GM03348 (cell line): ENCODE measurements around the gene TXNIP.
"Not testable (repeated sequence)": the region's sequence is repeated elsewhere in the genome, so short reads cannot be mapped to it uniquely, and the experiment has no call there.

ENCODE experiments used
- DNase-seq: peaks from one replicate; pipeline ENCODE4 v3.0.0; 2012; ENCODE audit warnings: low spot score

Gene TXNIP, protein sequence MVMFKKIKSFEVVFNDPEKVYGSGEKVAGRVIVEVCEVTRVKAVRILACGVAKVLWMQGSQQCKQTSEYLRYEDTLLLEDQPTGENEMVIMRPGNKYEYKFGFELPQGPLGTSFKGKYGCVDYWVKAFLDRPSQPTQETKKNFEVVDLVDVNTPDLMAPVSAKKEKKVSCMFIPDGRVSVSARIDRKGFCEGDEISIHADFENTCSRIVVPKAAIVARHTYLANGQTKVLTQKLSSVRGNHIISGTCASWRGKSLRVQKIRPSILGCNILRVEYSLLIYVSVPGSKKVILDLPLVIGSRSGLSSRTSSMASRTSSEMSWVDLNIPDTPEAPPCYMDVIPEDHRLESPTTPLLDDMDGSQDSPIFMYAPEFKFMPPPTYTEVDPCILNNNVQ

DNA sequence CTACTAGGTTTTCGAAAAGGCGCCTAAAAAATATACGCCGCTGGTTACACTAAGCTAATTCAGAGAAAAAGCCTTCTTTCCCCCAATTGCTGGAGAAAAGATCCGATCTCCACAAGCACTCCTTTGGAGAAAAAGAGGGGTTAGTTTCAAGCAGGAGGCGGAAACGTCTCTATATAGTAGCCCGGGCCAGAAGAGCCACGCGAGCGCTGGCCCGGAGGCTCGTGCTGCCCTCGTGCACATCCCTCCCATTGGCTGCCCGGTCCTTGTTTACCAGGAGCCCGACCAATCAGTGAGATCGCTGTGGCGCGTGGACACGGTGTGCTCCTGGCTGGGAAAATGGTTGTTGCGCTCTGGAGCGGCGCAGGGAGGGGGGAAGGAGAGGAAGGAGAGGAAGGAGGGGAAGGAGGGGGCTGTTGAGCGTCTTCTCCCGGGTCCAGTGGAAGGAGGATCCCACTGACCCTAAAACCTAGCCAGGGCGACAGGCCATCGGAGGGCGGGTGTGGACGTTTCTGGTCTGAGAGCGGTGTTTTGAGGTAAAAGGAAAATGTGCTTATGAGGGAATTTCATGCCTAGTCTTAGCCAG, at the start of gene TXNIP:
Gene TXNIP (minus strand): TSS at position 147 of the 583 bp plus-strand sequence. CDS start 313 bp downstream, outside the sequence.
- peak; percentile 99 for DNase-seq

DNA sequence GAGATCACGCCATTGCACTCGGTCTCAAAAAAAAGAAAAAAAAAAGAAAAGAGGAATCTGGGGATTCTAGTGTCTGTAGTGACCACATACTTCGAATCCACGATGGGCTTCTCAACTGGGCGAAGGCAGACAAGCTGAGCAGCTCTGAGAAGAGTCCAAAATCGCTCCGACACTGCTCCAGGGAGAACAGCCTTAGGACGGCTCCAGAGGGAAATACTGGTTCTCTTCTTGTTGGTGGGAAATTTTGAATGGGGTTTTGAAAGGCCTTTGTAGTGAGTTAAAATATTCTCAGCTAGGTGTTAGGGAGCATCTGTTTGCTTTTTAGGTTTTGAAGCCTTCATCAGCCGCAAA, 43.4 kb upstream of the TXNIP start:
- no peak for DNase-seq

DNA sequence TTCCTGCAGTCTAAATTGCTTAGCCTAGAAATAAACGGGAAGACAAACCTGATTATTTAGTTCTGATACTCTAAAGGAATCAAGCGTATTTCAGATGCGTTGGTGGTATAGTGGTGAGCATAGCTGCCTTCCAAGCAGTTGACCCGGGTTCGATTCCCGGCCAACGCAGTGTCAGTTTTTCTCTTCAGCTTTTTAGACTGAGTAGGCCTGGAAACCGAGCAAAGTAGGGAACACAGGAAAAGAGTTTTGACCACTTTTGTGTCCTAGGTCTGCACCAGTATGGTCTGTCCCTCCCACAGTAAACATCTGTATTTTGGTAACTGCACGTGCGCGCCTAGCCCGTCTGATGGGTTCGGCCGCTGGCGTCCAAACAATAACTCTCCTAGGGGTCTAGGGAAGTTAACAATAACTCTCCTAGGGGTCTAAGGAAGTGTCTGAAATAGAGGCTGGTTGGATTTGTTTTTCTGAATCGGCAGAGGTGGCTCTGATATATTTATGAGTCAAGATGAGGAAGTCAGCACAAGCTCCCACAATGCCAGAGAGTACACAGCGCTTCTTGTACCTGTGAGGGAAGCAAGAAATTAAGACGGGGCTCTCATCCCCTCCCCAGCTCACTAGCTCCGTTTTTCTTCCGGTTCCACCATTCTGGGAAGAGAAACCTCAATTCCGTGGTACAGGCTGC, 40.7 kb upstream of the TXNIP start:
- DNase-seq: peak; percentile 62

DNA sequence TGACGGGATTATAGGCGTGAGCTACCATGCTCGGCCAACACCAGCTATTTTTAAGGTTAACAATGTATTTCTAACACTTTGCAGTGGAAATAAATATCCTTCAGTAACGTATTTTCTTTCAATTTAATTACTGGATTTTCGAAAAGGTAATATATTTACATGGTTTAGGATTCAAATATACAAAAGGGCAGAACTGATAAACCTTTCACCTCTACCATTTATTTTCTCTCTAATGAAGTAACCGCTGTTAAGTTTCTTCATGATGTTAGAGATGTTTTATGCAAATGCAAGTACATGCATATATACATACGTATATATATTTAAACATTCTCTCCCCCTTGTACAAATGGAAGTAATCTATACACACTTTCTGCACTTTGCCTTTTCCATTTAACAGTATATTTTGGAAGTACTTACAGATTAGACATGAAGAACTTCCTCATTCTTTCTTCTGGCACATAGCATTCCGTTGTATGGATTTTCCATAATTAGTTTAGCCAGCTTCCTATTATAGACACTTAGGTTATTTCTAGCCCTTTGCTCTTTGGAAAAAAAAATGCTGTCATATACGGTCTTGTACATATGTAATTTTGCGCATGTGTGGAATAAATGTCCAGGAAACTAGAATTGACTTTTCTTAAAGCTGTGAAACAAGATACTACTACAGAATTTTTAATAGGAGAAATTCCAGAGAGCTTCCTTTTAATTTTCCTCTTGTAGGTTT, 40.0 kb upstream of the TXNIP start:
- DNase-seq: no peak

DNA sequence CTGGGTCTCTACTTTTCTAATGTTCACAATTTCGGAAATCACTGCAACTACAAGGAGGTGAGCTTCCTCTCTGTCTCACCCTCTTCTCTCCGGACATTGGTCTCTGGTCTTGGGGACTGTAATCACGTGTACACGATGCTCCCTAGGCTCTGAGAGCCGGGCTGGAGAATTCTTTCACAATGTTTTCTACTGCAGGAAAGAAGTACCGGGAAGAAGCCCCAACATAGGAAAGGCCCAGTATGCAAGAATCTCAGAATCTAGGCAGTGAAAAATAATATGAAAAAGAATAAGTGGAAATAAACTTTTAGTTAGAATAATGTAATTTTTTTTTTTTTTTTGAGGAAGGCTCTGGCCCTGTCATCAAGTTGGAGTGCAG, 38.7 kb upstream of the TXNIP start:
- peak; percentile 28 for DNase-seq

DNA sequence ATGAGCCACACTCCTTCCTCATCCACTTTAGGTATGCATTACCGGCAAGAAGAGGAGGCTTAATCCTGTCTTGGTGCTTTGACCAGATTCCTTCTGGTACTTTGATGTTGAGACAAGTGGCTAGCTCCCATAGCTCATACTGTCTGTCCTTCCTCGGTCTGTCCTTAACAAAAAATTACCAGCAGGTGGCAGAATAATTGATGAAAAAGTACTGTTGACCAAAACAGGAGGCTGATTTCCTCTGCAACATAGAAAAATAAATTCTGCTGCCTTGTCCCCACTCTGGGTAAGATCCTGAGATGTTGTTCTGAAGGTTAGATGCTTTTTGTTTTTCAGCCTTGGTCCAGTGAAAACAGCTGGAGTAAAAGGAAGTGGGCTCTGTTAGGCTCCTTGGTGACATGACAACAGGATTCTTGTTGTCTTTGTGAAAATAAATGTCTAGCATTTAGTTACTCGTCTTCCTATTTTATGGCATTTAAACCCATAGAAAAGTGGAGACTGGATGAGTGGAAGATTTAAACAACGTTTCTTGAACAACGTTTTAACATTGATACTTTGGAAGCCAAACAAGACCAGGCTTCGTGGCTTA, 36.3 kb upstream of the TXNIP start:
- peak; percentile 55 for DNase-seq

GRCh38 chr1:146031476-146031875, 35.1 kb upstream of the TXNIP start:
- DNase-seq: no peak

GRCh38 chr1:146029117-146029516, 32.7 kb upstream of the TXNIP start:
- DNase-seq: no peak

DNA sequence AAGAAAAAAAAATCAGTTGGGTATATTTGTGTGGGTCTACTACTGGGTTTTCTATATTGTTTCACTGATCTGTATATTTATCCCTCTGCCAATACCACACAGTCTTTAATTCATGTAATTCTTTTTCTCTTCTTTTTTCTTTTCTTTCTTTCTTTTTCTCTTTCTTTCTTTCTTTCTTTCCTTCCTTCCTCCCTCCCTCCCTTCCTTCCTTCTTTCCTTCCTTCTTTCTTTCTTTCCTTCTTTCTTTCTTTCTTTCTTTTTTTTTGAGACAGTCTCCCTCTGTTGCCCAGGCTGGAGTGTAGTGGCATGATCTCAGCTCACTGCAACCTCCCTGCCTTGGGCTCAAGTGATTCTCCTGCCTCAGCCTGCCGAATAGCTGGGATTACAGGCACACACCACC, 30.3 kb upstream of the TXNIP start:
- not testable (repeated sequence) for DNase-seq

- not testable (repeated sequence) for DNase-seq
Observed at GRCh38 chr1:146025787-146026495, 29.6 kb upstream of the TXNIP start.

DNA sequence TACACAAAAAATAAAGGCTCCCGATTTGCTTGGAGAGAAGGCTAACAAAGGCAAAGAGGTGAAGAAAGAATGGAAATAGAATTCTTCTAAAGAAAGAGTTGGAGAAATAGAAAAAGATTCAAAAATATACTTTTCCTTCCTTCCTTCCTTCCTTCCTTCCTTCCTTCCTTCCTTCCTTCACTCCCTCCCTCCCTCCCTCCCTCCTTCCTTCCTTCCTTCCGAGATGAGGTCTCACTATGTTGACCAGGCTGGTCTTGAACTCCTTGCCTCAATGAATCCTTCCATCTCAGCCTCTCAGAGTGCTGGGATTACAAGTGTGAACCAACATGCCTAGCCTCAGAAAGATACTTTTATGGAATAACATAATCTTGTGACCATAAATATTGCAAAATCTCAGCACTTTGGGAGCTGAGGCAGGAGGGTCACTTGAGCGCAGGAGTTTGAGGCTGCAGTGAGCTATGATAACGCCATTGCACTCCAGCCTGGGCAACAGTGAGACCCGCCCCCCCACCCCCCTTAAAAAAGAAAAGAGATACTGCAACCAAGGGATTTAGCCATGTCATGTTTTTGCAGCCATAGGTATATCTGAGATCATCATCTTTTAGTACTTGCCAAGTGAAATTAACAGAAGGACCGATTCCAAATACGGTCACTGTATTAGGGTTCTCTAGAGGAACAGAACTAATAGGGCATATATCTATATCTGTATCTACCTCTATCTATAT, 26.2 kb upstream of the TXNIP start:
- DNase-seq: no peak

GRCh38 chr1:146021622-146022402, 25.4 kb upstream of the TXNIP start, which contains the start of gene HJV:
HJV (minus strand) TSS chr1:146021735; CDS start chr1:146020231, 1,504 bp downstream.
- DNase-seq: no peak

DNA sequence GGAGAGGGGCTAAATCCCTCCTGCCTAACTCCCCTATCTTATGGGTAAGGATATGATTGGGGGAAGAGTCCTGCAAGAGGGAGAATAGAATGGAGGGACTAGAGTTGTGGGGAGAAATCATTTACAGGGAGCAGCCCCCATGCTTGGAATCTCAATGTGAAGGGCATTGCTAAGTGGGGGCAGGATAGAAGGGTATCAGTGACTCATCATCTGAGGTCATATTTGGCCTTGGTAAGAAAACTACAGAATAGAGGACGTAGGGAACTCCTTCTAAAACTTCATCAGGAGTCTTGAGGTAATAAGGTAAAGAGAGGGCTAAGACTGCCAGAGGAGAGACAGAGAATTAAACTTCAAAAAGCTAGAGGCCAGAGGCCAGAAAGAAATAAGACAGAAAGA, 24.7 kb upstream of the TXNIP start:
- no peak for DNase-seq

DNA sequence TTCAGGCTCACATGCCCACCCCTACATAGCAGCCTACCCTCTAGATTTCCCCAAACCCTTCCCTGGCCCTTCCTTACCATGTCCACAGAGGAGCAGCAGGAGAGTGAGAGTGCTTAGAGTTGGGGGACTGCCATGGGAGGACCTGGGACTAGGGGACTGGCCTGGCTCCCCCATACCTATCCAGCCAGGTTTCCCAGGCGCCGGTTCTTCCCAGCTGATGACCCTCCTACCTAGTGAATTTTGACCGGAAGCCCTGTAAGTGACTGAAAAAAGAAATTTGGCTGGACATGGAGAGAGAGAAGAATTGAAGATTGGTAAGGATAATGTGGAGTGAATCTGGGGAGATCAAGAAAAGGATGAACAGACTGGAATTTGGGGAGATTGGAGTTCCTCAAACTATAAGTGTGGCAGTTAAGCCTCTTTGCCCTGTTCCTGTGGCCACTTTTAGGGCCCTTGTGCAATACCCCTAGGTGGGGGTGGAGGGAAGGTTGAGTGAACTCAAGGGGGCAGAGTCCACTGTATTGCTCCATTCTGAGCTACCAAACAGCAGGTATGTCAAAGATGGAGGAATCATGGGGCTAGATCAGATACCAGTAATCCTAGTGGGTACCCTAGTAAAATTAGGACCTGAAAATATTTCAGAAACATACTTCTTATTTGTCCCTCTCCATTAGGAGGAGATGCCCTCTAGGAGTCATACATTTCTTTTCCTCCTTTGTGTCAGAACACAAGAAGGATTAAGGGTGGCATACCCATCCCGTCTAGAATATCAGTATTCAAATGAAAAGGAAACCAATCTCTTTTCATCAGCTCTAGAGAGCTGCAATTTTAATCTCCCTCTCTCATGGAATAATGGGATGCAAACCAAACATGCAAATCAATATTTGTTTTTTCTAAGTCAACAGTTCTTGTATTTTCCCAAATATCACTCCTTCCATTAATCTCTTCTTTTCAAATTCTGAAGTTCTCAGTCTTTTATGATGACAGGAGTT, 24.0 kb upstream of the TXNIP start:
- DNase-seq: no peak

GRCh38 chr1:146019231-146020057, 23.1 kb upstream of the TXNIP start:
- DNase-seq: no peak

DNA sequence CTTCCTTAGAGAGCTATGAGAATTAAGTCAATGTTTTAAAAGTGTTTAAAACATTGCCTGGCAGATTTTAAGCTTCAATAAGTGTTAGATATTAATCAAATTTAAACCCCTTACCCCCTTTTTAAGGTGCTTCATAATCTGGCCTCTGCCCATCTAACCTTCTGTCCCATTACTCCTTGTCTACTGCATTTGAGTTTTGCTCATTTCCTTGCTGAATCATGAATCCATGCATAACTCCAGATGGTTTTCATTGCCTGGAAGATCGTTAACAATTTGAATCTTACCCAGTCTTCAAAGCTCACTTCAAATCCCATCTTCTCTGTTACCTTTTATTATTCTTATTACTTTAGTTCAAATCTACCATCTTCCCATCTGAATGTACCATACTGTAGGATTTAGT, 20.5 kb upstream of the TXNIP start:
- DNase-seq: peak; percentile 45

DNA sequence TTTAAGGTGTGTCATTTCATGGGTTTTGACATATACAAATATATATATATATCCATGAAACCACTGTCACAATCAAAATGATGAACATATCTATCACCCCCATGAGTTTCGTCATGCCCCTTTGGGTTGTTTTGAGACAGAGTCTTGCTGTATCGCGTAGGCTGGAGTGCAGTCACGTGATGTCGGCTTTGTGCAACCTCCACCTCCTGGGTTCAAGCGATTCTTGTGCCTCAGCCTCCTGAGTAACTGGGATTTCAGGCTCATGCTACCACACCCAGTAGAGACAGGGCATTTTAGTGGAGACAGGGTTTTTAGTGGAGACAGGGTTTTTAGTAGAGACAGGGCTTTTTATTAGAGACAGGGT, 17.2 kb upstream of the TXNIP start:
- DNase-seq: no peak
